Left lung (tissue), 10 donors: ENCODE data around the gene TP53I13. TPM values are rescaled to one million over a fixed set of nuclear protein-coding genes. Genes with fewer than 3 reads are reported as not detected.

Experiments
- ATAC-seq: fragments of 200-7000 bp; cut with Tn5 transposase; one replicate; pipeline ENCODE4 v1.9.1; 2020; ENCODE audit warnings: moderate library complexity
- DNase-seq, 4 donors: peaks; one replicate each; pipeline ENCODE4 v3.0.0-alpha.2; 2013 to 2020
- H3K27ac ChIP-seq, 2 donors: fragments of 200-600 bp; sonication (generic) in 1 of 2; one replicate each; pipeline versions ENCODE4 v1.5.0 to v1.8.0; 2020 to 2021
- H3K27me3 ChIP-seq, 2 donors: fragments of 200-600 bp; sonication (generic) in 1 of 2; one replicate each; pipeline versions ENCODE4 v1.5.0 to v1.8.0; 2020 to 2021
- H3K36me3 ChIP-seq, 2 donors: fragments of 200-600 bp; sonication (generic) in 1 of 2; one replicate each; pipeline versions ENCODE4 v1.5.0 to v1.8.0; 2020 to 2021
- H3K4me1 ChIP-seq, 2 donors: fragments of 200-600 bp; one replicate each; pipeline ENCODE4 v1.8.0; 2021
- H3K4me3 ChIP-seq, 2 donors: fragments of 200-600 bp; sonication (generic) in 1 of 2; one replicate each; pipeline versions ENCODE4 v1.5.0 to v1.8.0; 2020 to 2021; ENCODE audit warnings: mild to moderate bottlenecking in 1 of 2
- H3K9me3 ChIP-seq, 2 donors: fragments of 200-600 bp; sonication (generic) in 1 of 2; one replicate each; pipeline versions ENCODE4 v1.5.0 to v1.8.0; 2020 to 2021
- intact Hi-C, 2 donors: fragments of 100-400 bp; cut with DNase I; formaldehyde crosslinking; loops; one replicate each; pipeline versions ENCODE4 v1.11.2 to v1.14.2; 2022
- polyA plus RNA-seq, 6 donors: library from polyadenylated mRNA; unstranded; fragments of 120-200 nt; gene quantifications; one replicate each; pipeline ENCODE4 v1.2.1, GENCODE V29; 2013; ENCODE audit not compliant: insufficient read length in 6 of 6
- total RNA-seq, 2 donors: library from RNA; stranded (reverse); fragmentation: NEBNext Ultra II Directional; extraction: Animal tissue kit (Norgen Biotek cat#: 25700); gene quantifications; one replicate each; pipeline ENCODE4 v1.2.1, GENCODE V29; 2021
- TF ChIP-seq, protein P1 (sequence below), 2 donors: fragments of 200-600 bp; sonication (generic) in 1 of 2; IDR thresholded peaks; one replicate each; pipeline versions ENCODE4 v1.5.0 to v1.8.0; 2021; ENCODE audit warnings: antibody characterized with exemption in 2 of 2
- donor health status: DM: no; HTN: yes; CAD: no.
- donor health status: DM: no; HTN: no; CAD: no.

Gene TP53I13
- total and polyA plus RNA-seq, 8 donors, result 24.8 to 58.5 (median 32.5) TPM

DNA sequence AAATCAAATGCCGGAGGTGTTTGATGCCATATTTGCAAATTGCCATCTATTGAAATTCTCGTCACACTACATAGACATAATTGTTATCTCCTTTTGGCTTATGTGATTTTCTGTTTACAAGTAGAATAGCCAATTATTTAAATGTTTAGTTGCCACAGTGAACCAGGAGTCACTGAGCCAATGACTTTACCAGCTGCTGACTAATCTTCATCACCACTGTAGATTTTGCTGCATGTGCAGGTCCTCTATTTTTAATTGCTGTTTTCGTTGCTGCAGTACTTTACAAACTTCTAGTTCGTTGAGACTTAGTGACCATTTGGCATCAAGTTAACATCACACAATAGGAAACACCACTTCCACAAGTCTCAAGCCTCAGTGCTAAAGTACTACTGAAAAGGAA lies 24.4 kb upstream of the TP53I13 start:
- TF ChIP-seq, protein P1, sequence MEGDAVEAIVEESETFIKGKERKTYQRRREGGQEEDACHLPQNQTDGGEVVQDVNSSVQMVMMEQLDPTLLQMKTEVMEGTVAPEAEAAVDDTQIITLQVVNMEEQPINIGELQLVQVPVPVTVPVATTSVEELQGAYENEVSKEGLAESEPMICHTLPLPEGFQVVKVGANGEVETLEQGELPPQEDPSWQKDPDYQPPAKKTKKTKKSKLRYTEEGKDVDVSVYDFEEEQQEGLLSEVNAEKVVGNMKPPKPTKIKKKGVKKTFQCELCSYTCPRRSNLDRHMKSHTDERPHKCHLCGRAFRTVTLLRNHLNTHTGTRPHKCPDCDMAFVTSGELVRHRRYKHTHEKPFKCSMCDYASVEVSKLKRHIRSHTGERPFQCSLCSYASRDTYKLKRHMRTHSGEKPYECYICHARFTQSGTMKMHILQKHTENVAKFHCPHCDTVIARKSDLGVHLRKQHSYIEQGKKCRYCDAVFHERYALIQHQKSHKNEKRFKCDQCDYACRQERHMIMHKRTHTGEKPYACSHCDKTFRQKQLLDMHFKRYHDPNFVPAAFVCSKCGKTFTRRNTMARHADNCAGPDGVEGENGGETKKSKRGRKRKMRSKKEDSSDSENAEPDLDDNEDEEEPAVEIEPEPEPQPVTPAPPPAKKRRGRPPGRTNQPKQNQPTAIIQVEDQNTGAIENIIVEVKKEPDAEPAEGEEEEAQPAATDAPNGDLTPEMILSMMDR (IDR thresholded peaks at IDR 0.05), result no peak
- Histone ChIP-seq H3K9me3 (no peaks in the 10 kb centered on the region), H3K27me3 (no peaks in the 10 kb centered on the region), H3K4me3 (no peak overlapping the region), H3K4me1 (no peaks in the 10 kb centered on the region), H3K36me3 (peaks cover 0 to 64% of the 10 kb centered on the region in 2 donors), H3K27ac (no peak overlapping the region)
- intact Hi-C loops, result no loop called here
- DNase-seq, result peak in 1 of 4 donors; percentile 40
- no peak for ATAC-seq

- H3K27ac ChIP-seq, result no peak overlapping the region
- peaks cover 0 to 5% of the 10 kb centered on the region in 2 donors for H3K4me1 ChIP-seq
- H3K36me3 ChIP-seq, result peaks cover 0 to 44% of the 10 kb centered on the region in 2 donors
- intact Hi-C loops, result no loop called here
- ATAC-seq, result peak; percentile 61
- no peak overlapping the region for H3K4me3 ChIP-seq
- no peaks in the 10 kb centered on the region for H3K27me3 ChIP-seq
- H3K9me3 ChIP-seq, result no peaks in the 10 kb centered on the region
- DNase-seq, result peak in 1 of 4 donors; percentile 24
- TF ChIP-seq, protein P1 (IDR thresholded peaks at IDR 0.05), result no peak
Measured at GRCh38 chr17:29546085-29546484, 22.4 kb upstream of the TP53I13 start.

DNA sequence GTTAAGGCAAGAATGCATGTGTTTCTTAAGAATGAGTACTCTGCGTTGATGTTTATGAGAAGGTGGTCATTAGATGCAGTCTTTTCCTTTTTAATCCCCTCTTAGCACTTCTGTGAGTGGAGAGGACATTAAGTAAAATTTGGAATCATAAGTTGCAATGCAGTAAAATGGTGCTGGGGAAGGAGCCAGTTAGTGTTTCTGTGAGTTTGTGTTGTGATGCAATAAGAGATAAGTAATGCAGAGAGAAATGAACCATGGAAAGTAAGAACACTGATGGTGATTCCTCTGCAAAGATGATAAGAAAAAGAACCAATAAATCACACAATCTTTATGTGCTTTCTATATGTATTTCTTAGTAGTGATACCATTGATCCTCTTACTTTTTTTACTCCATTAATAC lies 21.7 kb upstream of the TP53I13 start:
- no peak overlapping the region for H3K27ac ChIP-seq
- no peaks in the 10 kb centered on the region for H3K9me3 ChIP-seq
- peaks cover 0 to 5% of the 10 kb centered on the region in 2 donors for H3K4me1 ChIP-seq
- TF ChIP-seq, protein P1 (IDR thresholded peaks at IDR 0.05), result no peak
- H3K36me3 ChIP-seq, result peaks cover 0 to 36% of the 10 kb centered on the region in 2 donors
- H3K27me3 ChIP-seq, result no peaks in the 10 kb centered on the region
- DNase-seq, result peak in 1 of 4 donors; percentile 28
- ATAC-seq, result no peak
- H3K4me3 ChIP-seq, result no peak overlapping the region
- intact Hi-C loops, result no loop called here

- no peaks in the 10 kb centered on the region for H3K9me3 ChIP-seq
- DNase-seq (peak in 2 of 4 donors; percentile 69 to 77), ATAC-seq (no peak)
- H3K4me1 ChIP-seq, result peaks cover 0 to 5% of the 10 kb centered on the region in 2 donors
- H3K36me3 ChIP-seq, result peaks cover 0 to 11% of the 10 kb centered on the region in 2 donors
- H3K27me3 ChIP-seq, result no peaks in the 10 kb centered on the region
- H3K4me3 ChIP-seq, result no peak overlapping the region
- TF ChIP-seq, protein P1 (IDR thresholded peaks at IDR 0.05), result no peak
- no peak overlapping the region for H3K27ac ChIP-seq
- intact Hi-C loops, result no loop called here
Measured at GRCh38 chr17:29549177-29549923, 19.2 kb upstream of the TP53I13 start.

DNA sequence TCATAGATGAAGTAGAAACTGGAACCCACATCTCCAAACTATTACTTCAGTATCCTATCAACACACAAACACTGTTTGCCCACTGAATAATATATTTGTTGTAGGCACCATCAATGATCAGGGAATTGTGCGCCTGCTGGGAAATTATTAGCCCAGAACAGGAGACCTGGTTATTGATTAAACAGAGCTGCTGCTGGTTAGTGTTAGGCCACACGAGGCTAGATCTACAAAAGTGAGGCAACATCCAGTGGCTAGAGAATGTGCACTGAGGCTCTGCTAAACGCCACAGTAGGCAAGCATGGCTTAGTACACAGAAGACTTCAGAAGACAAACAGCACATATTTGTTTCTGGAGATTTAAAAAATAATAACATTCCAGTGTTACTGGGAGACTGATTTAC lies 12.7 kb upstream of the TP53I13 start:
- no peak overlapping the region for H3K27ac ChIP-seq
- DNase-seq (no peak), ATAC-seq (peak; percentile 15)
- H3K4me3 ChIP-seq, result no peak overlapping the region
- H3K9me3 ChIP-seq, result no peaks in the 10 kb centered on the region
- H3K4me1 ChIP-seq, result no peaks in the 10 kb centered on the region
- intact Hi-C loops, result no loop called here
- TF ChIP-seq, protein P1 (IDR thresholded peaks at IDR 0.05), result no peak
- no peaks in the 10 kb centered on the region for H3K36me3 ChIP-seq
- H3K27me3 ChIP-seq, result no peaks in the 10 kb centered on the region
